NOMO-1 treated with dmso at 0.1 percent for 144 hours (cell line): Measurements from ENCODE around the gene COMTD1.

Experiments
- DNase-seq: peaks from one replicate; lab custom pipeline; 2025; ENCODE audit not compliant: unreplicated experiment; lab: John Stamatoyannopoulos, UW

Gene COMTD1

GRCh38 chr10:75245354-75246250, 9.8 kb upstream of the COMTD1 start:
- no peak for DNase-seq

GRCh38 chr10:75244487-75245353, 9.0 kb upstream of the COMTD1 start:
- DNase-seq, result no peak

GRCh38 chr10:75243426-75243825, 7.7 kb upstream of the COMTD1 start:
- no peak for DNase-seq

- DNase-seq, result no peak
Observed at GRCh38 chr10:75240329-75241076, 4.7 kb upstream of the COMTD1 start.

- no peak for DNase-seq
Observed at GRCh38 chr10:75239096-75239790, 3.5 kb upstream of the COMTD1 start.

- DNase-seq, result no peak
Observed at GRCh38 chr10:75238182-75239095, 2.7 kb upstream of the COMTD1 start.

- no peak for DNase-seq
Observed at GRCh38 chr10:75236178-75236825, 545 bp upstream of the COMTD1 start.

- DNase-seq, result no peak
Observed at GRCh38 chr10:75234683-75235374, 928 bp downstream of the COMTD1 start.

GRCh38 chr10:75234017-75234682, 1.6 kb downstream of the COMTD1 start:
- DNase-seq, result peak; percentile 94

GRCh38 chr10:75233444-75234016, 2.2 kb downstream of the COMTD1 start:
- DNase-seq, result no peak

- DNase-seq, result no peak
Observed at GRCh38 chr10:75231672-75232581, 3.8 kb downstream of the COMTD1 start.

- DNase-seq, result peak; percentile 44
Observed at GRCh38 chr10:75230600-75231038, 5.1 kb downstream of the COMTD1 start.

- DNase-seq, result no peak
Observed at GRCh38 chr10:75229971-75230370, 5.8 kb downstream of the COMTD1 start.

- no peak for DNase-seq
Observed at GRCh38 chr10:75228834-75229233, 6.9 kb downstream of the COMTD1 start.

- no peak for DNase-seq
Observed at GRCh38 chr10:75228278-75228677, 7.5 kb downstream of the COMTD1 start.

GRCh38 chr10:75226656-75227055, 9.1 kb downstream of the COMTD1 start:
- DNase-seq, result no peak
